ENCODE results near the gene F2. TPM values are rescaled to one million over a fixed set of nuclear protein-coding genes. Genes with fewer than 3 reads are reported as not detected.

Gene F2
- total RNA-seq, 2 experiments from 2014 or later = not detected

DNA sequence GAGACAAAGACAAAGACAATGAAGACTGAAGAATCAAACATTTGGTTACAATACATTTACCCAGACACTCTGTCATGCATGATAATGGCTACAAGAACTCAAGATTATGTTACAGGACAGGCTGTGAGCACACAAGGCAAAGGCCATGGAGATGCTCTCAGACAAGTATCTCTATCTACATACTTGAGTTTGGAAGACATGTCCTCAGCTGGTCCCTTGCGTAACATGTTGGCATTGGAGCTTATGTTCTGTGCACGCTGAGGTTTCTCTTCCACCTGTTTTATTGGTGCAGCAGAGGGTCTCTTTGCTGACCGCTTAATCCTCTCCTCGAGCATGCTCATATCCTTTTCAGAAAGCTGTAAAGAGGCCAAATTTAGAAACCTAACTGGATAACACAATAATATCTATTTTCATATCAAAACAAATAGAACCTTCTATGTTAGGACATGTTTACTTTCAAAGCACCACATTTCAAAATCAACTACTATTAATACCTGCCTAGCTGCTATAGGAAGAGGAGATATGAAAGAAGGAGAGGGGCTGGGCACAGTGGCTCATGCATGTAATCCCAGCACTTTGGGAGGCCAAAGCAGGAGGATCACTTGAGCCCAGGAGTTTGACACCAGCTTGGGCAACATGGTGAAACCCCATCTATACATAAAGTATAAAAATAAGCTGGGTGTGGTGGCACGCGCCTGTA, 41.6 kb downstream of the F2 start:
- TF ChIP-seq, protein P1, sequence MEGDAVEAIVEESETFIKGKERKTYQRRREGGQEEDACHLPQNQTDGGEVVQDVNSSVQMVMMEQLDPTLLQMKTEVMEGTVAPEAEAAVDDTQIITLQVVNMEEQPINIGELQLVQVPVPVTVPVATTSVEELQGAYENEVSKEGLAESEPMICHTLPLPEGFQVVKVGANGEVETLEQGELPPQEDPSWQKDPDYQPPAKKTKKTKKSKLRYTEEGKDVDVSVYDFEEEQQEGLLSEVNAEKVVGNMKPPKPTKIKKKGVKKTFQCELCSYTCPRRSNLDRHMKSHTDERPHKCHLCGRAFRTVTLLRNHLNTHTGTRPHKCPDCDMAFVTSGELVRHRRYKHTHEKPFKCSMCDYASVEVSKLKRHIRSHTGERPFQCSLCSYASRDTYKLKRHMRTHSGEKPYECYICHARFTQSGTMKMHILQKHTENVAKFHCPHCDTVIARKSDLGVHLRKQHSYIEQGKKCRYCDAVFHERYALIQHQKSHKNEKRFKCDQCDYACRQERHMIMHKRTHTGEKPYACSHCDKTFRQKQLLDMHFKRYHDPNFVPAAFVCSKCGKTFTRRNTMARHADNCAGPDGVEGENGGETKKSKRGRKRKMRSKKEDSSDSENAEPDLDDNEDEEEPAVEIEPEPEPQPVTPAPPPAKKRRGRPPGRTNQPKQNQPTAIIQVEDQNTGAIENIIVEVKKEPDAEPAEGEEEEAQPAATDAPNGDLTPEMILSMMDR (IDR thresholded peaks at IDR 0.05) = no peak
- ChIA-PET POLR2A (no interaction called here), CTCF (interaction anchor here (0.7 to 0.9 kb wide), 2 partner anchors 22 to 44 kb away, joined by 3 read pairs; no protein-coding TSS in a partner anchor)
- no peaks in the 10 kb centered on the region for H3K9me3 ChIP-seq (ENCODE audit: control insufficient read depth in 1 of 2, insufficient read depth in 1 of 2, low read length in 2 of 2)
- intact Hi-C loops (cut with DNase I, micrococcal nuclease) = no loop called here
- Mint-ChIP-seq H3K4me3 (no peak overlapping the region), H3K27me3 (no peaks in the 10 kb centered on the region), H3K9me3 (no peaks in the 10 kb centered on the region), H3K36me3 (ENCODE audit: low read depth) (peaks cover 82% of the 10 kb centered on the region), H3K27ac (no peak overlapping the region), H3K4me1 (ENCODE audit: low read depth) (no peaks in the 10 kb centered on the region)
- no peak overlapping the region for H3K27ac ChIP-seq (ENCODE audit: low read depth in 1 of 2, low read length in 2 of 2)
- DNase-seq (no peak), ATAC-seq (ENCODE audit: poor library complexity) (no peak)
- no peaks in the 10 kb centered on the region for H3K27me3 ChIP-seq (ENCODE audit: control insufficient read depth in 1 of 2, insufficient read depth in 2 of 2, low read length in 2 of 2)
- no peak overlapping the region for H3K4me3 ChIP-seq (ENCODE audit: low read length)
- no peaks in the 10 kb centered on the region for H3K4me1 ChIP-seq (ENCODE audit: insufficient read depth, low read length)
- peaks cover 71% of the 10 kb centered on the region for H3K36me3 ChIP-seq (ENCODE audit: insufficient read depth, low read length)

DNA sequence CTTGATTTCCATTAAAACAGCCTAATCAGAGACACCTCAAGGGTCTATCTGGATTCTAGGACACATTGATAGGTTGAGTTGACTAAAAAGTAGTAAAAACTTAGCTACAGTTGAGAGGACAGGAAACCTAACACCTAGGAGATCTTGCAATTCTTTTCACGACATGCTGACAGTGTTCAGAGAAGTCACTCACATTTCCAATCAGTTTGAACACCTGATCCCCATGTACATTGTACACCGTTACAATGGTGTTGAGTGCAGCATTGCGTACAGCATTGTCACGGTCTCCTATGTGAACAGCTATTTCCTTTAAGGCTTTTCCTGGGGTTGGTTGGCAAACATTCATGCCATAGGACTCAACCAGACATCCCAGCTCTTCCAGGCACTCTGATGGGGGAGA, 42.8 kb downstream of the F2 start:
- Mint-ChIP-seq H3K9me3 (no peaks in the 10 kb centered on the region), H3K27ac (no peak overlapping the region), H3K36me3 (ENCODE audit: low read depth) (peaks cover 82% of the 10 kb centered on the region), H3K27me3 (no peaks in the 10 kb centered on the region), H3K4me1 (ENCODE audit: low read depth) (no peaks in the 10 kb centered on the region), H3K4me3 (no peak overlapping the region)
- Histone ChIP-seq H3K27ac (ENCODE audit: low read depth in 1 of 2, low read length in 2 of 2) (no peak overlapping the region), H3K27me3 (ENCODE audit: control insufficient read depth in 1 of 2, insufficient read depth in 2 of 2, low read length in 2 of 2) (no peaks in the 10 kb centered on the region), H3K36me3 (ENCODE audit: insufficient read depth, low read length) (peaks cover 72% of the 10 kb centered on the region), H3K4me1 (ENCODE audit: insufficient read depth, low read length) (no peaks in the 10 kb centered on the region), H3K9me3 (ENCODE audit: control insufficient read depth in 1 of 2, insufficient read depth in 1 of 2, low read length in 2 of 2) (no peaks in the 10 kb centered on the region), H3K4me3 (ENCODE audit: low read length) (no peak overlapping the region)
- TF ChIP-seq, protein P1 (IDR thresholded peaks at IDR 0.05) = no peak
- intact Hi-C loops (cut with DNase I, micrococcal nuclease) = no loop called here
- DNase-seq (no peak), ATAC-seq (ENCODE audit: poor library complexity) (no peak)
- ChIA-PET POLR2A (no interaction called here), CTCF (interaction anchor here (0.6 kb wide), 1 partner anchor 102 kb away, joined by 3 read pairs; no protein-coding TSS in a partner anchor)

DNA sequence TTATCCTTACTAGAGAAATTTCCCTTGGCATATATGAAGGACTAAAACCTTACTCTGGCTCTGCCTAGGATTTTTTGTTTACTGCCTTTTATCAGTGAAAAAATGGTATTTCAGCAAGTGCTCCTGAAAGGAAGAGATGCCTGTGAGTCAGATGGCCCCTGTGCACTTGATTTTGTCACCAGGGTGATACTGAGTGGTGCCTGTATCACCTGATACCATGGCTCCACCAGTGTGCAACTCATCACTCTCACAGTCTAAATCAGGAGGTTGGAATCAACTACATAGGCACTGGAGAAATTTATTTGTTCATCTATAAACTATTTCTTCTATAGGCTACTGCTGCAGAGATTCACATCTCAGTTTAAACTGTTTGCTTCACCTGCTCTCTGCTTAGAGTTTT, 43.2 kb downstream of the F2 start:
- CTCF ChIA-PET = no interaction called here

More for the DNA sequence above, 43.2 kb downstream of the F2 start:
- H3K4me3 ChIP-seq (ENCODE audit: low read length) = no peak overlapping the region
- DNase-seq (no peak), ATAC-seq (ENCODE audit: poor library complexity) (no peak)
- Mint-ChIP-seq H3K4me3 (no peak overlapping the region), H3K27ac (no peak overlapping the region), H3K27me3 (no peaks in the 10 kb centered on the region), H3K36me3 (ENCODE audit: low read depth) (peaks cover 86% of the 10 kb centered on the region), H3K4me1 (ENCODE audit: low read depth) (no peaks in the 10 kb centered on the region), H3K9me3 (no peaks in the 10 kb centered on the region)
- H3K9me3 ChIP-seq (ENCODE audit: control insufficient read depth in 1 of 2, insufficient read depth in 1 of 2, low read length in 2 of 2) = no peaks in the 10 kb centered on the region
- H3K4me1 ChIP-seq (ENCODE audit: insufficient read depth, low read length) = no peaks in the 10 kb centered on the region
- no peak overlapping the region for H3K27ac ChIP-seq (ENCODE audit: low read depth in 1 of 2, low read length in 2 of 2)
- TF ChIP-seq, protein P1 (IDR thresholded peaks at IDR 0.05) = no peak
- intact Hi-C loops (cut with DNase I, micrococcal nuclease) = no loop called here
- H3K27me3 ChIP-seq (ENCODE audit: control insufficient read depth in 1 of 2, insufficient read depth in 2 of 2, low read length in 2 of 2) = no peaks in the 10 kb centered on the region
- POLR2A ChIA-PET = no interaction called here
- H3K36me3 ChIP-seq (ENCODE audit: insufficient read depth, low read length) = peaks cover 73% of the 10 kb centered on the region
